ENCODE measurements around the gene ESRP2.

DNA sequence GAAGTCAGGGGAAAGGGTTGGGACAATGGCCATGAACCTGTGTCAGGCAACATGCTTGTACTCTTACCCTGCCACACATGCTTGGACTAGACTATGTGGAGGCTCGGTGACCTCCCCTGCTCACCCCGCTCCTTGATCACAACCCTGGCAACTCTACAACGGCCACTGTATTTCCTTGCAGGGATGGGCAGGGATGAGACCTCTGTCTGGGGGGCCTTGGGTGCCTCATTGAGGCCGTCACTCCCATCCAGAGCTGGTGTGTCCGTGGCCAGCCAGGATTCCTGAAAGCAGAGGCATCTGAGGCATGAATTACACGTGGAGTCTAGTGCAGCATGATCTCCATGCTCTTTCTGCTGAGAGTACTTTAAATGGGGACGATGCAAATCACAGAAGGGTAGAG, 10.2 kb upstream of the ESRP2 start:
- TF ChIP-seq, protein P1, sequence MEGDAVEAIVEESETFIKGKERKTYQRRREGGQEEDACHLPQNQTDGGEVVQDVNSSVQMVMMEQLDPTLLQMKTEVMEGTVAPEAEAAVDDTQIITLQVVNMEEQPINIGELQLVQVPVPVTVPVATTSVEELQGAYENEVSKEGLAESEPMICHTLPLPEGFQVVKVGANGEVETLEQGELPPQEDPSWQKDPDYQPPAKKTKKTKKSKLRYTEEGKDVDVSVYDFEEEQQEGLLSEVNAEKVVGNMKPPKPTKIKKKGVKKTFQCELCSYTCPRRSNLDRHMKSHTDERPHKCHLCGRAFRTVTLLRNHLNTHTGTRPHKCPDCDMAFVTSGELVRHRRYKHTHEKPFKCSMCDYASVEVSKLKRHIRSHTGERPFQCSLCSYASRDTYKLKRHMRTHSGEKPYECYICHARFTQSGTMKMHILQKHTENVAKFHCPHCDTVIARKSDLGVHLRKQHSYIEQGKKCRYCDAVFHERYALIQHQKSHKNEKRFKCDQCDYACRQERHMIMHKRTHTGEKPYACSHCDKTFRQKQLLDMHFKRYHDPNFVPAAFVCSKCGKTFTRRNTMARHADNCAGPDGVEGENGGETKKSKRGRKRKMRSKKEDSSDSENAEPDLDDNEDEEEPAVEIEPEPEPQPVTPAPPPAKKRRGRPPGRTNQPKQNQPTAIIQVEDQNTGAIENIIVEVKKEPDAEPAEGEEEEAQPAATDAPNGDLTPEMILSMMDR (IDR thresholded peaks at IDR 0.05), result no peak
- TF ChIP-seq POLR2A (IDR thresholded peaks at IDR 0.05) (no peak), POLR2AphosphoS5 (IDR thresholded peaks at IDR 0.05) (no peak)
